Measurements from ENCODE around the gene PAK5. TPM values are rescaled to one million over a fixed set of nuclear protein-coding genes. Genes with fewer than 3 reads are reported as not detected.

The PAK5 gene
- total and polyA plus RNA-seq, 9 of the 15 experiments (the other 6 are each of a cell fraction or from before 2014, with no cell fraction given), result not detected

GRCh38 chr20:9608639-9609340 lies 230.1 kb downstream of the PAK5 start:
- BruUV-seq (replicated peaks), result no TSS peak
- FAIRE-seq (no peak), ATAC-seq (no peak), DNase-seq (ENCODE audit: extremely low read depth in 1 of 4, low spot score in 3 of 4) (no peak)
- CTCF ChIA-PET (ENCODE audit: low intra/inter-chr PET ratio), result interaction anchor here (1.2 to 3.0 kb wide), 2 partner anchors 198 to 200 kb away, joined by 3 to 14 read pairs; no protein-coding TSS in a partner anchor
- no peak overlapping the region for H3K9ac ChIP-seq (ENCODE audit: insufficient read depth in 1 of 2, low read depth in 2 of 2, low read length in 2 of 2)
- in situ Hi-C loops (cut with MboI), result loop anchor here (5.0 kb wide), 1 partner anchor 201 kb away; no protein-coding TSS in a partner anchor
- no peaks in the 10 kb centered on the region for H3K9me1 ChIP-seq (ENCODE audit: control insufficient read depth, insufficient read depth, low read length)
- no peaks in the 10 kb centered on the region for H3K9me3 ChIP-seq (replicated peaks; ENCODE audit: control insufficient read depth, insufficient read depth, low read depth, low read length)
- H3K36me3 ChIP-seq (ENCODE audit: control insufficient read depth, insufficient read depth, low read length), result no peaks in the 10 kb centered on the region
- intact Hi-C loops (cut with micrococcal nuclease), result no loop called here
- H3K27me3 ChIP-seq (ENCODE audit: control insufficient read depth in 2 of 2, insufficient read depth in 2 of 2, low read length in 2 of 2), result no peaks in the 10 kb centered on the region
- H3K4me2 ChIP-seq (ENCODE audit: insufficient read depth, low read length), result no peak overlapping the region
- H2AFZ ChIP-seq (ENCODE audit: low read depth, low read length), result no peak overlapping the region
- H3K27ac ChIP-seq (ENCODE audit: extremely low read depth, low read depth, low read length), result no peak overlapping the region
- POLR2A ChIA-PET, result interaction anchor here (0.6 kb wide), 1 partner anchor 11 kb away, joined by 3 read pairs; no protein-coding TSS in a partner anchor
- no peak for TF ChIP-seq RFX1 (IDR thresholded peaks at IDR 0.05)
- TF ChIP-seq DMBX1 (CRISPR knock-in tag; IDR thresholded peaks at IDR 0.05; ENCODE audit: borderline replicate concordance), result no peak
- no peak for TF ChIP-seq OTX1 (CRISPR knock-in tag; IDR thresholded peaks at IDR 0.05)
- no peak for TF ChIP-seq ELF2 (CRISPR knock-in tag; IDR thresholded peaks at IDR 0.05)
- no peak for TF ChIP-seq CHD4 (IDR thresholded peaks at IDR 0.05; ENCODE audit: insufficient read depth, insufficient replicate concordance, low read depth, low read length, poor library complexity, severe bottlenecking)
- TF ChIP-seq CBX3 (IDR thresholded peaks at IDR 0.05; ENCODE audit: borderline replicate concordance in 1 of 2, low read length in 2 of 2), result no peak
- TF ChIP-seq ZNF174 (CRISPR knock-in tag; IDR thresholded peaks at IDR 0.05), result no peak
- TF ChIP-seq CREM (IDR thresholded peaks at IDR 0.05; ENCODE audit: low read depth), result no peak
- no peak for TF ChIP-seq EGR1 (conservative IDR thresholded peaks at IDR 0.05)
- TF ChIP-seq NFIX (CRISPR knock-in tag; IDR thresholded peaks at IDR 0.05; ENCODE audit: low read depth), result no peak
- no peak for TF ChIP-seq KLF6 (CRISPR knock-in tag; IDR thresholded peaks at IDR 0.05; ENCODE audit: borderline replicate concordance)
- no peak for TF ChIP-seq CSDE1 (IDR thresholded peaks at IDR 0.05)
- TF ChIP-seq STAT6 (CRISPR knock-in tag; IDR thresholded peaks at IDR 0.05), result no peak
- TF ChIP-seq ZKSCAN8 (CRISPR knock-in tag; IDR thresholded peaks at IDR 0.05), result no peak
- TF ChIP-seq ELF4 (CRISPR knock-in tag; IDR thresholded peaks at IDR 0.05), result no peak
- no peak for TF ChIP-seq ETS2 (tag; IDR thresholded peaks at IDR 0.05; ENCODE audit: borderline replicate concordance, poor library complexity, severe bottlenecking)
- TF ChIP-seq TCF3 (CRISPR knock-in tag; IDR thresholded peaks at IDR 0.05), result no peak
- TF ChIP-seq CREB3L1 (IDR thresholded peaks at IDR 0.05; ENCODE audit: borderline replicate concordance, low read depth), result no peak
- TF ChIP-seq POLR2B (IDR thresholded peaks at IDR 0.05; ENCODE audit: low read depth, partially characterized antibody), result no peak
- TF ChIP-seq ERF (CRISPR knock-in tag; IDR thresholded peaks at IDR 0.05), result no peak
- no peak overlapping the region for H3K4me3 ChIP-seq
- H3K79me2 ChIP-seq (ENCODE audit: control insufficient read depth, insufficient read depth, low read length), result no peaks in the 10 kb centered on the region
- H3K4me1 ChIP-seq (replicated peaks in 1 of 2; ENCODE audit: control insufficient read depth in 2 of 2, insufficient read depth in 2 of 2, low read length in 2 of 2), result no peaks in the 10 kb centered on the region
- no peaks in the 10 kb centered on the region for H4K20me1 ChIP-seq (replicated peaks; ENCODE audit: control insufficient read depth, insufficient read depth, low read length)
- 0% methylated on average over 5 of the region's 5 CpGs for WGBS (ENCODE audit: insufficient coverage, low coverage, missing lambda C conversion rate)
